Ovary (tissue), 9 donors: ENCODE results near the gene OPCML. TPM values are rescaled to one million over a fixed set of nuclear protein-coding genes. Genes with fewer than 3 reads are reported as not detected.

Experiments used
- DNase-seq, 5 donors: peaks; one replicate each; pipeline ENCODE4 v3.0.0-alpha.2; 2019 to 2020
- H3K27ac ChIP-seq, 2 donors: fragments of 200-600 bp; one replicate each; pipeline versions ENCODE4 v1.5.1 to v1.8.0; 2019 to 2022
- H3K27me3 ChIP-seq: fragments of 200-600 bp; one replicate; pipeline ENCODE4 v1.8.0; 2022
- H3K36me3 ChIP-seq: fragments of 200-600 bp; sonication (generic); one replicate; pipeline ENCODE4 v1.5.1; 2019
- H3K4me1 ChIP-seq: one replicate; pipeline ENCODE4 v1.8.1; 2013; ENCODE audit warnings: mild to moderate bottlenecking, moderate library complexity; ENCODE audit not compliant: insufficient read depth
- H3K4me3 ChIP-seq: fragments of 200-600 bp; sonication (generic); one replicate; pipeline ENCODE4 v1.5.1; 2017
- H3K9me3 ChIP-seq, 2 donors: fragments of 200-600 bp in 1 of 2; sonication (generic) in 1 of 2; one replicate each; pipeline versions ENCODE4 v1.5.1 to v1.8.1; 2013 to 2019; ENCODE audit warnings: mild to moderate bottlenecking in 1 of 2, moderate library complexity in 1 of 2
- CTCF ChIP-seq, 3 donors: fragments of 450-650 bp in 2 of 3; fragments of 200-600 bp in 1 of 3; IDR thresholded peaks; one replicate each; pipeline versions ENCODE4 v1.5.1 to v1.8.0; 2016 to 2022; ENCODE audit warnings: antibody characterized with exemption in 3 of 3, mild to moderate bottlenecking in 1 of 3
- EP300 ChIP-seq: sonication (generic); formaldehyde crosslinking; IDR thresholded peaks from one replicate; pipeline ENCODE4 v1.6.1; 2017; ENCODE audit warnings: antibody characterized with exemption
- POLR2A ChIP-seq: fragments of 450-650 bp; IDR thresholded peaks from one replicate; pipeline ENCODE4 v1.6.1; 2017; ENCODE audit warnings: antibody characterized with exemption, mild to moderate bottlenecking, moderate library complexity
- WGBS, 3 donors: extraction: QIAGEN DNeasy Blood & Tissue Kit in 1 of 3; methylation state at CpG; one replicate each; pipeline versions ENCODE4 v1.1.5 to v1.1.7; 2013 to 2017; 5-methylcytosine and 5-hydroxymethylcytosine counted together
- intact Hi-C, 4 donors: fragments of 100-400 bp; cut with DNase I; formaldehyde crosslinking; loops; one replicate each; pipeline versions ENCODE4 v1.11.0 to v1.15.1; 2022 to 2023
- polyA plus RNA-seq, 2 donors: library from polyadenylated mRNA; stranded (reverse); fragments of 200-250 nt in 1 of 2; fragments of 350-450 nt in 1 of 2; fragmentation: Illumina TruSeq in 1 of 2; extraction: RNeasy Lipid Tissue Mini Kit (QIAGEN cat#74804) in 1 of 2; gene quantifications; one replicate each; pipeline ENCODE4 v1.2.3, GENCODE V29; 2013 to 2014
- total RNA-seq, 7 donors: library from RNA; depleted of rRNA in 2 of 7; stranded (reverse); fragments of >200 nt in 2 of 7; fragmentation: NEBNext Ultra II Directional in 3 of 7; extraction: Animal tissue kit (Norgen Biotek cat#: 25700) in 3 of 7; gene quantifications; one replicate each; pipeline versions ENCODE4 v1.1.0 to v1.2.4, GENCODE V29; 2016 to 2023
- donor health status: DM: no; HTN: no; CAD: no; lungs with moderate emphysema.
- donor health status: DM: no; HTN: no; CAD: no.
- donor health status: Bipolar disorder and iron deficiency.
- donor health status: DM: yes; HTN: yes; CAD: no.
- donor health status: DM: no; HTN: no; CAD: no.
- donor health status: DM: yes; HTN: yes; CAD: no.

The OPCML gene
- total and polyA plus RNA-seq, 9 donors: under 0.01 to 2.8 (median 0.32) TPM; not detected in 2

- Histone ChIP-seq H3K4me1 (no peaks in the 10 kb centered on the region), H3K27me3 (no peaks in the 10 kb centered on the region), H3K27ac (no peak overlapping the region), H3K36me3 (no peaks in the 10 kb centered on the region), H3K4me3 (no peak overlapping the region), H3K9me3 (no peaks in the 10 kb centered on the region)
- intact Hi-C loops: no loop called here
- TF ChIP-seq EP300: no peak
- TF ChIP-seq CTCF (IDR thresholded peaks at IDR 0.05): no peak
- no peak for TF ChIP-seq POLR2A
- 39 to 68% (median 65%) methylated on average over 3 of the region's 3 CpGs for WGBS, 3 donors
- DNase-seq: no peak
Measured at GRCh38 chr11:133070791-133071190, 461.5 kb downstream of the OPCML start.

GRCh38 chr11:133070021-133070713, 462.1 kb downstream of the OPCML start:
- 37 to 43% (median 38%) methylated on average over 11 of the region's 11 CpGs for WGBS, 3 donors
- H3K4me3 ChIP-seq: no peak overlapping the region
- TF ChIP-seq POLR2A (no peak), CTCF (IDR thresholded peaks at IDR 0.05) (no peak)
- intact Hi-C loops: no loop called here
- no peaks in the 10 kb centered on the region for H3K27me3 ChIP-seq
- no peaks in the 10 kb centered on the region for H3K36me3 ChIP-seq
- no peak overlapping the region for H3K27ac ChIP-seq
- DNase-seq: no peak
- H3K4me1 ChIP-seq: no peaks in the 10 kb centered on the region
- no peaks in the 10 kb centered on the region for H3K9me3 ChIP-seq

- WGBS, 3 donors: 85 to 91% (median 87%) methylated on average over 13 of the region's 13 CpGs
- H3K9me3 ChIP-seq: no peaks in the 10 kb centered on the region
- H3K36me3 ChIP-seq: no peaks in the 10 kb centered on the region
- intact Hi-C loops: no loop called here
- TF ChIP-seq EP300 (no peak), POLR2A (no peak), CTCF (IDR thresholded peaks at IDR 0.05) (no peak)
- H3K4me3 ChIP-seq: no peak overlapping the region
- H3K27me3 ChIP-seq: no peaks in the 10 kb centered on the region
- H3K4me1 ChIP-seq: no peaks in the 10 kb centered on the region
- H3K27ac ChIP-seq: no peak overlapping the region
- no peak for DNase-seq
Measured at GRCh38 chr11:133065847-133066485, 466.3 kb downstream of the OPCML start.

GRCh38 chr11:133064961-133065360, 467.3 kb downstream of the OPCML start:
- WGBS, 3 donors: 65 to 83% (median 79%) methylated on average over 15 of the region's 15 CpGs
- Histone ChIP-seq H3K4me3 (no peak overlapping the region), H3K4me1 (no peaks in the 10 kb centered on the region), H3K27me3 (no peaks in the 10 kb centered on the region), H3K36me3 (no peaks in the 10 kb centered on the region), H3K9me3 (no peaks in the 10 kb centered on the region), H3K27ac (no peak overlapping the region)
- TF ChIP-seq CTCF (IDR thresholded peaks at IDR 0.05) (no peak), POLR2A (no peak), EP300 (no peak)
- intact Hi-C loops: no loop called here
- DNase-seq: no peak
